Activated T-cell treated with anti-CD3 and anti-CD28 coated beads, Interleukin-2, amount 50 U/mL, for 72 hours (primary cell): Measurements from ENCODE around the gene ZNF805. TPM values are rescaled to one million over a fixed set of nuclear protein-coding genes. Genes with fewer than 3 reads are reported as not detected.
A peak's percentile ranks its signal among the peaks of the same experiment; 100 is the strongest.
"Not testable (repeated sequence)": the region's sequence is repeated elsewhere in the genome, so short reads cannot be mapped to it uniquely, and the experiment has no call there.

Experiments
- ATAC-seq, 2 donors: fragments of 150-1000 bp; cut with Tn5 transposase; replicated peaks in 1 of 2; 2 replicates each; pipeline ENCODE4 v1.10.0; 2021; ENCODE audit warnings: moderate library complexity in 2 of 2, mild to moderate bottlenecking in 1 of 2
- DNase-seq, 2 donors: peaks; one replicate each; pipeline ENCODE4 v3.0.0; 2021 to 2022; ENCODE audit warnings: mixed read lengths in 1 of 2
- H3K27ac Mint-ChIP-seq: one replicate; pipeline ENCODE4 v1.8.0; 2022; ENCODE audit warnings: mild to moderate bottlenecking, moderate library complexity, mixed read lengths
- H3K27me3 Mint-ChIP-seq: one replicate; pipeline ENCODE4 v1.8.0; 2022; ENCODE audit warnings: low read depth, mixed read lengths
- H3K36me3 Mint-ChIP-seq, 2 donors: one replicate each; pipeline ENCODE4 v1.8.0; 2022; ENCODE audit warnings: mixed read lengths in 2 of 2, mild to moderate bottlenecking in 1 of 2; ENCODE audit not compliant: insufficient read depth in 2 of 2
- H3K4me1 Mint-ChIP-seq: one replicate; pipeline ENCODE4 v1.8.0; 2022; ENCODE audit warnings: low read depth, mixed read lengths
- H3K4me3 Mint-ChIP-seq, 2 donors: one replicate each; pipeline ENCODE4 v1.8.0; 2022; ENCODE audit warnings: mild to moderate bottlenecking in 2 of 2, mixed read lengths in 2 of 2, moderate library complexity in 2 of 2
- H3K9me3 Mint-ChIP-seq, 2 donors: one replicate each; pipeline ENCODE4 v1.8.0; 2022; ENCODE audit warnings: mixed read lengths in 2 of 2
- total RNA-seq, 2 donors: library from RNA; stranded (reverse); gene quantifications; one replicate each; pipeline ENCODE4 v1.2.3, GENCODE V29; 2022

Gene ZNF805
- total RNA-seq: 10 to 100 TPM; 14.4 to 16.2 TPM

- peaks cover 27% of the 10 kb centered on the region for H3K4me1 Mint-ChIP-seq
- ATAC-seq (peak; percentile 98), DNase-seq (peak; percentile 95 to 96)
- H3K27me3 Mint-ChIP-seq: no peaks in the 10 kb centered on the region
- peak within 1 kb of the TSS; percentile 81 to 93 for H3K4me3 Mint-ChIP-seq
- H3K27ac Mint-ChIP-seq: peak within 1 kb of the TSS; percentile 91
- H3K36me3 Mint-ChIP-seq: peaks cover 13 to 27% of the 10 kb centered on the region in 2 donors
- H3K9me3 Mint-ChIP-seq: no peaks in the 10 kb centered on the region
Observed at GRCh38 chr19:57240311-57241090, at the start of gene ZNF805. Gene ZNF805 (plus strand): TSS chr19:57240632. CDS start chr19:57240892, 260 bp downstream.

GRCh38 chr19:57191141-57192076 is 49.0 kb upstream of the ZNF805 start, which contains the start of gene ZNF264:
Gene ZNF264 (plus strand): TSS chr19:57191500. CDS start chr19:57191914, 414 bp downstream.
- Mint-ChIP-seq H3K9me3 (peaks cover 20 to 22% of the 10 kb centered on the region in 2 donors), H3K36me3 (peaks cover 43 to 64% of the 10 kb centered on the region in 2 donors), H3K27me3 (no peaks in the 10 kb centered on the region), H3K27ac (peak within 1 kb of the TSS; percentile 89), H3K4me1 (peaks cover 35% of the 10 kb centered on the region), H3K4me3 (peak within 1 kb of the TSS; percentile 88 to 89)
- peak; percentile 93 for DNase-seq
- ATAC-seq: peak; percentile 98

- peak overlapping the region; percentile 77 for H3K27ac Mint-ChIP-seq
- H3K9me3 Mint-ChIP-seq: peaks cover 23 to 24% of the 10 kb centered on the region in 2 donors
- no peak for ATAC-seq
- no peak for DNase-seq
- no peaks in the 10 kb centered on the region for H3K27me3 Mint-ChIP-seq
- peak overlapping the region; percentile 88 to 89 for H3K4me3 Mint-ChIP-seq
- H3K36me3 Mint-ChIP-seq: peaks cover 48 to 70% of the 10 kb centered on the region in 2 donors
- H3K4me1 Mint-ChIP-seq: peaks cover 35% of the 10 kb centered on the region
Observed at GRCh38 chr19:57192077-57192420, 48.4 kb upstream of the ZNF805 start.

- H3K4me3 Mint-ChIP-seq: peak overlapping the region; percentile 88 to 89
- H3K9me3 Mint-ChIP-seq: peaks cover 18 to 21% of the 10 kb centered on the region in 2 donors
- no peaks in the 10 kb centered on the region for H3K27me3 Mint-ChIP-seq
- ATAC-seq (peak; percentile 34 to 41), DNase-seq (no peak)
- peak overlapping the region; percentile 77 for H3K27ac Mint-ChIP-seq
- peaks cover 46 to 72% of the 10 kb centered on the region in 2 donors for H3K36me3 Mint-ChIP-seq
- H3K4me1 Mint-ChIP-seq: peaks cover 35% of the 10 kb centered on the region
Observed at GRCh38 chr19:57192993-57193392, 47.4 kb upstream of the ZNF805 start.

GRCh38 chr19:57197874-57198273 is 42.6 kb upstream of the ZNF805 start:
- H3K27me3 Mint-ChIP-seq, DNase-seq, ATAC-seq, H3K4me3 Mint-ChIP-seq, H3K27ac Mint-ChIP-seq: not testable (repeated sequence)
- peaks cover 47 to 74% of the 10 kb centered on the region in 2 donors for H3K36me3 Mint-ChIP-seq
- H3K9me3 Mint-ChIP-seq: peaks cover 11 to 15% of the 10 kb centered on the region in 2 donors
- H3K4me1 Mint-ChIP-seq: peaks cover 21% of the 10 kb centered on the region

- Mint-ChIP-seq H3K4me1 (peaks cover 10% of the 10 kb centered on the region), H3K4me3 (no peak overlapping the region), H3K27ac (no peak overlapping the region), H3K36me3 (peaks cover 38 to 72% of the 10 kb centered on the region in 2 donors), H3K27me3 (no peaks in the 10 kb centered on the region), H3K9me3 (peaks cover 8 to 10% of the 10 kb centered on the region in 2 donors)
- no peak for ATAC-seq
- DNase-seq: no peak
Observed at GRCh38 chr19:57202160-57202559, 38.3 kb upstream of the ZNF805 start.

GRCh38 chr19:57210381-57210780 is 30.1 kb upstream of the ZNF805 start:
- Mint-ChIP-seq H3K36me3 (peaks cover 42 to 70% of the 10 kb centered on the region in 2 donors), H3K4me1 (no peaks in the 10 kb centered on the region), H3K27ac (no peak overlapping the region), H3K4me3 (no peak overlapping the region), H3K27me3 (no peaks in the 10 kb centered on the region), H3K9me3 (peaks cover 11 to 12% of the 10 kb centered on the region in 2 donors)
- ATAC-seq: no peak
- no peak for DNase-seq

- ATAC-seq: no peak
- no peaks in the 10 kb centered on the region for H3K4me1 Mint-ChIP-seq
- H3K27ac Mint-ChIP-seq: no peak overlapping the region
- no peak for DNase-seq
- H3K36me3 Mint-ChIP-seq: peaks cover 41 to 72% of the 10 kb centered on the region in 2 donors
- peaks cover 10 to 14% of the 10 kb centered on the region in 2 donors for H3K9me3 Mint-ChIP-seq
- no peak overlapping the region for H3K4me3 Mint-ChIP-seq
- no peaks in the 10 kb centered on the region for H3K27me3 Mint-ChIP-seq
Observed at GRCh38 chr19:57212109-57212508, 28.3 kb upstream of the ZNF805 start.

- Mint-ChIP-seq H3K36me3 (peaks cover 4 to 16% of the 10 kb centered on the region in 2 donors), H3K4me3 (no peak overlapping the region), H3K9me3 (peaks cover 10 to 15% of the 10 kb centered on the region in 2 donors), H3K27ac (no peak overlapping the region), H3K4me1 (no peaks in the 10 kb centered on the region), H3K27me3 (no peaks in the 10 kb centered on the region)
- ATAC-seq (no peak), DNase-seq (no peak)
Observed at GRCh38 chr19:57227502-57227901, 12.9 kb upstream of the ZNF805 start.

GRCh38 chr19:57231686-57232085 is 8.7 kb upstream of the ZNF805 start:
- peaks cover 0 to 3% of the 10 kb centered on the region in 2 donors for H3K9me3 Mint-ChIP-seq
- H3K27me3 Mint-ChIP-seq: no peaks in the 10 kb centered on the region
- no peak for ATAC-seq
- no peak for DNase-seq
- H3K4me1 Mint-ChIP-seq: no peaks in the 10 kb centered on the region
- H3K27ac Mint-ChIP-seq: no peak overlapping the region
- H3K36me3 Mint-ChIP-seq: peaks cover 0 to 5% of the 10 kb centered on the region in 2 donors
- no peak overlapping the region for H3K4me3 Mint-ChIP-seq

- no peak for ATAC-seq
- Mint-ChIP-seq H3K9me3 (no peaks in the 10 kb centered on the region), H3K36me3 (peaks cover 0 to 2% of the 10 kb centered on the region in 2 donors), H3K27me3 (no peaks in the 10 kb centered on the region), H3K27ac (no peak overlapping the region), H3K4me1 (no peaks in the 10 kb centered on the region), H3K4me3 (no peak overlapping the region)
- DNase-seq: no peak
Observed at GRCh38 chr19:57233207-57233606, 7.2 kb upstream of the ZNF805 start.

GRCh38 chr19:57239982-57240310 is 486 bp upstream of the ZNF805 start:
- Mint-ChIP-seq H3K9me3 (no peaks in the 10 kb centered on the region), H3K4me1 (peaks cover 27% of the 10 kb centered on the region), H3K36me3 (peaks cover 9 to 24% of the 10 kb centered on the region in 2 donors), H3K27ac (peak overlapping the region; percentile 91), H3K27me3 (no peaks in the 10 kb centered on the region), H3K4me3 (peak overlapping the region; percentile 81 to 93)
- ATAC-seq (no peak), DNase-seq (no peak)

- H3K9me3 Mint-ChIP-seq: no peaks in the 10 kb centered on the region
- H3K27ac Mint-ChIP-seq: peak overlapping the region; percentile 87
- peaks cover 16 to 31% of the 10 kb centered on the region in 2 donors for H3K36me3 Mint-ChIP-seq
- ATAC-seq (no peak), DNase-seq (no peak)
- H3K4me3 Mint-ChIP-seq: peak overlapping the region; percentile 81 to 93
- H3K4me1 Mint-ChIP-seq: peaks cover 27% of the 10 kb centered on the region
- no peaks in the 10 kb centered on the region for H3K27me3 Mint-ChIP-seq
Observed at GRCh38 chr19:57241176-57241575, 744 bp downstream of the ZNF805 start.
